SH-SY5Y (cell line): ENCODE data around the gene GSTM4.

Experiments used
- GATA2 ChIP-seq: IDR thresholded peaks from 2 replicates; pipeline ENCODE4 v1.6.1; 2011; ENCODE audit warnings: mild to moderate bottlenecking, low read depth, low read length
- GATA3 ChIP-seq: IDR thresholded peaks from 2 replicates; pipeline ENCODE4 v1.6.1; 2011; ENCODE audit warnings: low read depth, mild to moderate bottlenecking, low read length, moderate library complexity

DNA sequence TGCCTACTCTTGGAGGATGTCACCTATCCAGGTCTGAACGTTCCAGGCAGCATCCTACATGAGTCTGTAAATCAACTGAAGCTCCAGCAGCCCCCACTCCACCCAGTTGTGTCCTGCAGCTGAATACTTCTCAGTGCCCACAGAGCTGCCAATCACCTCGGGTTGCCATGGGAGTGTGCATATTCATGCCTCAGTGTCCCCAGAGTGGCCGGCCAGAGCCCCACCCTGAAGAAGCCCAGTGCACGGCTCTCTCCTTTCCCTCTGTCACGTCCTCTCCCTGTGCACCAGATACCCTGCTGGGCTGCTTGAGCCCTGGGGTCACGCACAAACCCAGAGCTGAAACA, 16.1 kb upstream of the GSTM4 start:
- TF ChIP-seq GATA3, result no peak
- no peak for TF ChIP-seq GATA2
